ENCODE results near the gene RNF217. TPM values are rescaled to one million over a fixed set of nuclear protein-coding genes. Genes with fewer than 3 reads are reported as not detected.
A peak's percentile ranks its signal among the peaks of the same experiment; 100 is the strongest.

RNF217 gene
- total RNA-seq, 1 experiment from 2014 or later = 42.3 TPM

DNA sequence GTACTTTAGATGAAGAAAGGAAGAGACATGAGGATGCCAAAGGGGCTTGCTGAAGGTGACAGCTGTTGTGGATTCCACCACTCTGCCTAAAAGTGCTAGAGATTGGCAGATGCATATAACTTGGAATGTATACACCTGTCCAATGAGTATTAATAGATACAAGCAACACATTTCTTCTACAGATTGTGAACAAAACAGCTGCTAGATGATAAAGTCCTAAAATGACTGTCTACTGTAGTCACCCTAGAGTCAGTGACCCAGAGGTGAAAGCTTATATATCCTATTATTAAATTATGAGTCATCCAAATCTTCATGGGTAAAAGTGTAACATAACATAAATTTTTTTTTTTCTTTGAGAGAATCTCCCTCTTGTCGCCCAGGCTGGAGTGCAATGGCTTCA lies 5.2 kb downstream of the RNF217 start:
- peaks cover 98% of the 10 kb centered on the region for H3K79me2 ChIP-seq (ENCODE audit: low read depth)
- no peak for TF ChIP-seq EZH2 (IDR thresholded peaks at IDR 0.05; ENCODE audit: low read depth)
- TF ChIP-seq, protein P1, sequence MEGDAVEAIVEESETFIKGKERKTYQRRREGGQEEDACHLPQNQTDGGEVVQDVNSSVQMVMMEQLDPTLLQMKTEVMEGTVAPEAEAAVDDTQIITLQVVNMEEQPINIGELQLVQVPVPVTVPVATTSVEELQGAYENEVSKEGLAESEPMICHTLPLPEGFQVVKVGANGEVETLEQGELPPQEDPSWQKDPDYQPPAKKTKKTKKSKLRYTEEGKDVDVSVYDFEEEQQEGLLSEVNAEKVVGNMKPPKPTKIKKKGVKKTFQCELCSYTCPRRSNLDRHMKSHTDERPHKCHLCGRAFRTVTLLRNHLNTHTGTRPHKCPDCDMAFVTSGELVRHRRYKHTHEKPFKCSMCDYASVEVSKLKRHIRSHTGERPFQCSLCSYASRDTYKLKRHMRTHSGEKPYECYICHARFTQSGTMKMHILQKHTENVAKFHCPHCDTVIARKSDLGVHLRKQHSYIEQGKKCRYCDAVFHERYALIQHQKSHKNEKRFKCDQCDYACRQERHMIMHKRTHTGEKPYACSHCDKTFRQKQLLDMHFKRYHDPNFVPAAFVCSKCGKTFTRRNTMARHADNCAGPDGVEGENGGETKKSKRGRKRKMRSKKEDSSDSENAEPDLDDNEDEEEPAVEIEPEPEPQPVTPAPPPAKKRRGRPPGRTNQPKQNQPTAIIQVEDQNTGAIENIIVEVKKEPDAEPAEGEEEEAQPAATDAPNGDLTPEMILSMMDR (conservative IDR thresholded peaks at IDR 0.05) = no peak
- H3K27me3 ChIP-seq (ENCODE audit: insufficient read depth, low read depth) = no peaks in the 10 kb centered on the region
- H4K20me1 ChIP-seq (ENCODE audit: insufficient read depth) = peaks cover 8% of the 10 kb centered on the region; the same call in 1 of the 2 replicates
- no TSS peak for BruUV-seq (replicated peaks)
- ChIA-PET CTCF (no interaction called here), POLR2A (ENCODE audit: unreplicated experiment) (interaction anchor here (0.6 kb wide), 1 partner anchor 17 kb away, joined by 4 read pairs; no protein-coding TSS in a partner anchor)
- H3K4me3 ChIP-seq = peak overlapping the region; percentile 4; the same call in 1 of the 2 replicates
- H3K4me1 ChIP-seq (replicated peaks; ENCODE audit: insufficient read depth) = peaks cover 48% of the 10 kb centered on the region
- H3K9me2 ChIP-seq (ENCODE audit: insufficient read depth) = no peaks in the 10 kb centered on the region
- peaks cover 38% of the 10 kb centered on the region for H3F3A ChIP-seq (ENCODE audit: insufficient read depth, low read depth)
- peak overlapping the region; percentile 91 for H3K4me2 ChIP-seq
- H3K36me3 ChIP-seq (ENCODE audit: low read depth) = peaks cover 42% of the 10 kb centered on the region
- peak in 1 of 2 experiments; percentile 86 for DNase-seq
- peak overlapping the region; percentile 24 for H3K27ac ChIP-seq
- H2AFZ ChIP-seq = no peak overlapping the region
- intact Hi-C loops (cut with micrococcal nuclease; ENCODE audit: unreplicated experiment) = loop anchor here (10.0 kb wide), 1 partner anchor 337 kb away; the partner anchor contains the start of gene HDDC2
- no peaks in the 10 kb centered on the region for H3K9me3 ChIP-seq (ENCODE audit: insufficient read depth, low read depth)

DNA sequence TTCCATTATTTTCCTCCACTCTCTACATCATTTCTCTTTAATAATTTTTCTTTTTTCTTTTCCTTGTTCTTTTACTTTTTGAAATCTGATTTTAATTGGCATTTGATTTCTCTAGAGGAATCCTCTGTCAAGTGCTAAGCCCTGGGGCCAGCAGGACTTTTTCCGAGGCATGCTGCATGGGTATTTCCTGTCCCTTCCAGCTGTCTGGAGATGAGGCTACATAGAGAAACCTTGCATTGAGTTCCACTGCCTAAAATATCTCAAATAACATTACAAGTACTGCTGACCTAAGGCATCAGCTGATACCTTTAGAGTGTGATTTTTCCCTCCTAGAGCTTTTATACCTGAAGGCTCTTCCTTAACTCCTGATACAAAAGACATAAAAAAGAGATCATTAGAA lies 6.2 kb downstream of the RNF217 start:
- Histone ChIP-seq H3K4me2 (0 out of 2 replicates have a peak overlapping the region, but pooled peaks have one; percentile 91), H3K36me3 (ENCODE audit: low read depth) (peaks cover 45% of the 10 kb centered on the region), H3K4me1 (replicated peaks; ENCODE audit: insufficient read depth) (peaks cover 48% of the 10 kb centered on the region), H2AFZ (no peak overlapping the region), H3F3A (ENCODE audit: insufficient read depth, low read depth) (peaks cover 34% of the 10 kb centered on the region), H3K4me3 (no peak overlapping the region), H4K20me1 (ENCODE audit: insufficient read depth) (peaks cover 8% of the 10 kb centered on the region; the same call in 1 of the 2 replicates), H3K27ac (no peak overlapping the region), H3K27me3 (ENCODE audit: insufficient read depth, low read depth) (no peaks in the 10 kb centered on the region), H3K79me2 (ENCODE audit: low read depth) (peaks cover 95% of the 10 kb centered on the region), H3K9me3 (ENCODE audit: insufficient read depth, low read depth) (no peaks in the 10 kb centered on the region), H3K9me2 (ENCODE audit: insufficient read depth) (no peaks in the 10 kb centered on the region)
- ChIA-PET CTCF (no interaction called here), POLR2A (ENCODE audit: unreplicated experiment) (interaction anchor here (0.6 kb wide), 1 partner anchor 16 kb away, joined by 4 read pairs; no protein-coding TSS in a partner anchor)
- no TSS peak for BruUV-seq (replicated peaks)
- intact Hi-C loops (cut with micrococcal nuclease; ENCODE audit: unreplicated experiment) = loop anchor here (10.0 kb wide), 1 partner anchor 336 kb away; the partner anchor contains the start of gene HDDC2
- DNase-seq = no peak
- no peak for TF ChIP-seq EZH2 (IDR thresholded peaks at IDR 0.05; ENCODE audit: low read depth)
- TF ChIP-seq, protein P1 (conservative IDR thresholded peaks at IDR 0.05) = no peak

DNA sequence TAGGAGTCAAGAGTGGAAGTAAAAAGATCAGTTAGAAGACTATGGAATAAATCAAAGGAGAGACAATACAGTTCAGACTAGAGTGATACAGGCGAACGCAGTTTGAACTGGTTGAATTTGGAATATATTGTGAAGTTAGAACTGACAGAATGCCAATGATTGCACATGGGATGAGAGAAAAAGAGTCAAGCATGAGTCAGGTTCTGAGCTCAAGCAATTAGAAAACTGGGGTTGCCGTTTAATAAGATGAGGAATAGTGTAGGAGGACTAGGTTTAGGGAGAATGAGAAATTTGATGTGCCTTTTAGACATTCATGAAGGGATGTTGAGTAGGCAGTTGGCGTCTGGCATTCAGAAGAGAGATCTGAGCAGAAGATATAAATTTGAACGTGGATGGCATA lies 8.0 kb downstream of the RNF217 start:
- no peak overlapping the region for H3K27ac ChIP-seq
- intact Hi-C loops (cut with micrococcal nuclease; ENCODE audit: unreplicated experiment) = no loop called here
- peaks cover 11% of the 10 kb centered on the region; the same call in 1 of the 2 replicates for H4K20me1 ChIP-seq (ENCODE audit: insufficient read depth)
- H3K4me3 ChIP-seq = no peak overlapping the region
- H3K36me3 ChIP-seq (ENCODE audit: low read depth) = peaks cover 60% of the 10 kb centered on the region
- H3K27me3 ChIP-seq (ENCODE audit: insufficient read depth, low read depth) = no peaks in the 10 kb centered on the region
- H3K9me3 ChIP-seq (ENCODE audit: insufficient read depth, low read depth) = no peaks in the 10 kb centered on the region
- H3K4me2 ChIP-seq = no peak overlapping the region
- ChIA-PET CTCF (no interaction called here), POLR2A (ENCODE audit: unreplicated experiment) (no interaction called here)
- no peaks in the 10 kb centered on the region for H3K9me2 ChIP-seq (ENCODE audit: insufficient read depth)
- TF ChIP-seq, protein P1 (conservative IDR thresholded peaks at IDR 0.05) = no peak
- TF ChIP-seq EZH2 (IDR thresholded peaks at IDR 0.05; ENCODE audit: low read depth) = no peak
- no peak overlapping the region for H2AFZ ChIP-seq
- peaks cover 36% of the 10 kb centered on the region for H3K4me1 ChIP-seq (replicated peaks; ENCODE audit: insufficient read depth)
- H3F3A ChIP-seq (ENCODE audit: insufficient read depth, low read depth) = peaks cover 15% of the 10 kb centered on the region
- H3K79me2 ChIP-seq (ENCODE audit: low read depth) = peaks cover 93% of the 10 kb centered on the region
- no TSS peak for BruUV-seq (replicated peaks)
- DNase-seq = no peak

Measured in PC-9 (cell line).